Activated B cell treated with CpG ODN at 0.5 μM for 24 hours (primary cell): Measurements from ENCODE around the gene BOLA1. TPM values are rescaled to one million over a fixed set of nuclear protein-coding genes. Genes with fewer than 3 reads are reported as not detected.
A peak's percentile ranks its signal among the peaks of the same experiment; 100 is the strongest.

Experiments
- ATAC-seq: fragments of 200-7000 bp; cut with Tn5 transposase; one replicate; pipeline ENCODE4 v1.10.0; 2021; ENCODE audit warnings: low read depth, mild to moderate bottlenecking, moderate library complexity
- CTCF ChIA-PET: fragments of 350-600 bp; sonication (Branson Sonifier 250); formaldehyde crosslinking; loops from one replicate; lab custom pipeline; 2021; ENCODE audit warnings: antibody characterized with exemption; lab: Charles Lee
- POLR2A ChIA-PET: fragments of 350-600 bp; sonication (Branson Sonifier 250); formaldehyde crosslinking; loops from one replicate; lab custom pipeline; 2021; ENCODE audit warnings: antibody characterized with exemption; lab: Charles Lee
- DNase-seq: peaks from one replicate; pipeline ENCODE4 v3.0.0; 2022
- H3K27ac Mint-ChIP-seq: one replicate; pipeline ENCODE4 v1.8.0; 2020; ENCODE audit warnings: mixed read lengths
- H3K27me3 Mint-ChIP-seq: one replicate; pipeline ENCODE4 v1.8.0; 2021; ENCODE audit warnings: mixed read lengths
- H3K36me3 Mint-ChIP-seq: one replicate; pipeline ENCODE4 v1.8.0; 2021; ENCODE audit warnings: low read depth, mixed read lengths
- H3K4me1 Mint-ChIP-seq: one replicate; pipeline ENCODE4 v1.8.0; 2021; ENCODE audit warnings: mixed read lengths
- H3K4me3 Mint-ChIP-seq: one replicate; pipeline ENCODE4 v1.8.0; 2020; ENCODE audit warnings: mild to moderate bottlenecking, mixed read lengths
- H3K9me3 Mint-ChIP-seq: one replicate; pipeline ENCODE4 v1.8.0; 2020; ENCODE audit warnings: mixed read lengths
- CTCF ChIP-seq: fragments of 200-600 bp; IDR thresholded peaks from one replicate; pipeline ENCODE4 v1.8.0; 2022; ENCODE audit warnings: antibody characterized with exemption, mild to moderate bottlenecking
- intact Hi-C: fragments of 100-400 bp; cut with micrococcal nuclease; formaldehyde crosslinking; loops from one replicate; pipeline ENCODE4 v1.15.1; 2024
- total RNA-seq: library from RNA; stranded (reverse); gene quantifications from 2 replicates; pipeline ENCODE4 v1.2.3, GENCODE V29; 2022

BOLA1 gene
- total RNA-seq, 1 donor from 2014 or later: 10.2 TPM

GRCh38 chr1:149887456-149888246 lies 11.7 kb upstream of the BOLA1 start:
- ChIA-PET POLR2A (interaction anchor here (0.6 to 7.3 kb wide), 49 partner anchors 9 to 1572 kb away, joined by 3 to 311 read pairs (median 6); partner anchors contain the start of genes ANP32E, APH1A, ARNT and BOLA1), CTCF (interaction anchor here (0.6 to 2.1 kb wide), 9 partner anchors 12 to 300 kb away, joined by 3 to 10 read pairs (median 3); partner anchors contain the start of gene BOLA1)
- peak; percentile 59 for ATAC-seq
- H3K27me3 Mint-ChIP-seq: no peaks in the 10 kb centered on the region
- no peaks in the 10 kb centered on the region for H3K9me3 Mint-ChIP-seq
- intact Hi-C loops: loop anchor here (1.0 kb wide), 6 partner anchors 12 to 347 kb away; partner anchors contain the start of genes BOLA1 and SF3B4
- no peaks in the 10 kb centered on the region for H3K4me1 Mint-ChIP-seq
- DNase-seq: peak; percentile 69
- peaks cover 2% of the 10 kb centered on the region for H3K36me3 Mint-ChIP-seq
- H3K27ac Mint-ChIP-seq: no peak overlapping the region
- no peak for TF ChIP-seq CTCF
- no peak overlapping the region for H3K4me3 Mint-ChIP-seq

- H3K4me1 Mint-ChIP-seq: no peaks in the 10 kb centered on the region
- POLR2A ChIA-PET: interaction anchor here (0.5 to 7.3 kb wide), 38 partner anchors 9 to 988 kb away, joined by 3 to 311 read pairs (median 8); partner anchors contain the start of genes ANP32E, APH1A, ARNT and BOLA1
Observed at GRCh38 chr1:149888247-149888998, 10.9 kb upstream of the BOLA1 start.

GRCh38 chr1:149888999-149889289 lies 10.4 kb upstream of the BOLA1 start:
- POLR2A ChIA-PET: interaction anchor here (0.5 to 7.3 kb wide), 16 partner anchors 8 to 476 kb away, joined by 3 to 311 read pairs (median 16); partner anchors contain the start of genes BOLA1, RPRD2, SF3B4 and VPS45
- Mint-ChIP-seq H3K36me3 (peaks cover 2% of the 10 kb centered on the region), H3K4me1 (no peaks in the 10 kb centered on the region), H3K9me3 (no peaks in the 10 kb centered on the region), H3K27ac (no peak overlapping the region), H3K4me3 (no peak overlapping the region), H3K27me3 (no peaks in the 10 kb centered on the region)
- no peak for TF ChIP-seq CTCF
- ATAC-seq: no peak
- CTCF ChIA-PET: interaction anchor here (0.6 to 1.3 kb wide), 2 partner anchors 280 to 298 kb away, joined by 3 read pairs; no protein-coding TSS in a partner anchor
- intact Hi-C loops: loop anchor here (1.0 kb wide), 6 partner anchors 10 to 345 kb away; partner anchors contain the start of genes BOLA1 and SF3B4
- DNase-seq: no peak

More at GRCh38 chr1:149888247-149888998, 10.9 kb upstream of the BOLA1 start:
- H3K4me3 Mint-ChIP-seq: no peak overlapping the region
- ATAC-seq (peak; percentile 29), DNase-seq (peak; percentile 53)
- CTCF ChIA-PET: interaction anchor here (0.6 to 2.1 kb wide), 11 partner anchors 11 to 299 kb away, joined by 3 to 10 read pairs (median 3); partner anchors contain the start of gene BOLA1
- peak; percentile 54 for TF ChIP-seq CTCF
- no peaks in the 10 kb centered on the region for H3K27me3 Mint-ChIP-seq
- no peak overlapping the region for H3K27ac Mint-ChIP-seq
- no peaks in the 10 kb centered on the region for H3K9me3 Mint-ChIP-seq
- peaks cover 2% of the 10 kb centered on the region for H3K36me3 Mint-ChIP-seq
- intact Hi-C loops: loop anchor here (1.0 kb wide), 6 partner anchors 11 to 346 kb away; partner anchors contain the start of genes BOLA1 and SF3B4

GRCh38 chr1:149896575-149896974 lies 2.8 kb upstream of the BOLA1 start:
- Mint-ChIP-seq H3K4me1 (peaks cover 20% of the 10 kb centered on the region), H3K9me3 (peaks cover 4% of the 10 kb centered on the region), H3K4me3 (no peak overlapping the region), H3K27me3 (no peaks in the 10 kb centered on the region), H3K36me3 (peaks cover 1% of the 10 kb centered on the region), H3K27ac (no peak overlapping the region)
- DNase-seq (no peak), ATAC-seq (no peak)
- POLR2A ChIA-PET: interaction anchor here (0.6 to 1.8 kb wide), 2 partner anchors 8 to 339 kb away, joined by 3 to 6 read pairs; partner anchors contain the start of gene ANP32E
- CTCF ChIA-PET: no interaction called here
- no peak for TF ChIP-seq CTCF
- intact Hi-C loops: loop anchor here (10.0 kb wide), 1 partner anchor 268 kb away; no protein-coding TSS in a partner anchor
